Karpas-422 (cell line): ENCODE data around the gene C1orf159. TPM values are rescaled to one million over a fixed set of nuclear protein-coding genes. Genes with fewer than 3 reads are reported as not detected.
A peak's percentile ranks its signal among the peaks of the same experiment; 100 is the strongest.

Experiments
- DNase-seq: peaks from one replicate; pipeline ENCODE4 v3.0.0-alpha.2; 2015
- H2AFZ ChIP-seq: fragments of 200-600 bp; sonication (generic); 2 replicates; pipeline ENCODE4 v1.6.1; 2014; ENCODE audit warnings: antibody characterized with exemption, low read length, mixed read lengths
- H3K27ac ChIP-seq: fragments of 200-600 bp; sonication (generic); 2 replicates; pipeline ENCODE4 v1.5.1; 2014; ENCODE audit warnings: mild to moderate bottlenecking, low read length, moderate library complexity
- H3K27me3 ChIP-seq: fragments of 200-600 bp; sonication (generic); 2 replicates; pipeline ENCODE4 v1.6.1; 2014; ENCODE audit warnings: low read length, mixed read lengths
- H3K36me3 ChIP-seq: fragments of 200-600 bp; sonication (generic); 2 replicates; pipeline ENCODE4 v1.6.1; 2014; ENCODE audit warnings: low read length, mixed read lengths; ENCODE audit not compliant: insufficient read depth
- H3K4me1 ChIP-seq: fragments of 200-600 bp; sonication (generic); 2 replicates; pipeline ENCODE4 v1.6.1; 2014; ENCODE audit warnings: mild to moderate bottlenecking, low read length, mixed read lengths
- H3K4me2 ChIP-seq: fragments of 200-600 bp; sonication (generic); 2 replicates; pipeline ENCODE4 v1.6.1; 2014; ENCODE audit warnings: low read length, low read depth, mild to moderate bottlenecking; ENCODE audit not compliant: poor library complexity, severe bottlenecking
- H3K4me3 ChIP-seq: fragments of 200-600 bp; sonication (generic); 2 replicates; pipeline ENCODE4 v1.5.1; 2014; ENCODE audit warnings: mild to moderate bottlenecking, antibody characterized with exemption, low read length, mixed read lengths
- H3K79me2 ChIP-seq: fragments of 200-600 bp; sonication (generic); 2 replicates; pipeline ENCODE4 v1.6.1; 2014; ENCODE audit warnings: mild to moderate bottlenecking, low read length, mixed read lengths
- H3K9ac ChIP-seq: fragments of 200-600 bp; sonication (generic); 2 replicates; pipeline ENCODE4 v1.6.0; 2014; ENCODE audit warnings: low read length
- H3K9me2 ChIP-seq: fragments of 200-600 bp; sonication (generic), shearing (Covaris generic); replicated peaks from 2 replicates; pipeline ENCODE4 v1.6.0; 2014; ENCODE audit warnings: mild to moderate bottlenecking, low read length, moderate library complexity; ENCODE audit not compliant: insufficient read depth
- H3K9me3 ChIP-seq: fragments of 300-700, 200-600 bp; sonication (generic); 2 replicates; pipeline ENCODE4 v1.6.1; 2014; ENCODE audit warnings: low read length, mixed read lengths
- H4K20me1 ChIP-seq: fragments of 200-600 bp; sonication (generic); 2 replicates; pipeline ENCODE4 v1.6.1; 2014; ENCODE audit warnings: mild to moderate bottlenecking, antibody characterized with exemption, low read length, low read depth; ENCODE audit not compliant: insufficient read depth
- total RNA-seq: library from RNA; depleted of rRNA; stranded (reverse); fragments of >200 nt; shearing (Covaris generic); gene quantifications from 2 replicates; pipeline ENCODE4 v1.2.3, GENCODE V29; 2014; ENCODE audit warnings: low replicate concordance

Gene C1orf159
- total RNA-seq, 1 experiment from 2014 or later: 10.2 TPM

- DNase-seq: peak; percentile 92
- Histone ChIP-seq H3K4me3 (no peak overlapping the region), H3K9me3 (no peaks in the 10 kb centered on the region), H3K4me1 (peaks cover 5% of the 10 kb centered on the region), H3K79me2 (no peaks in the 10 kb centered on the region), H3K27me3 (no peaks in the 10 kb centered on the region), H4K20me1 (peaks cover 39% of the 10 kb centered on the region; the same call in 1 of the 2 replicates), H3K36me3 (no peaks in the 10 kb centered on the region), H3K9ac (no peak overlapping the region), H2AFZ (no peak overlapping the region), H3K4me2 (no peak overlapping the region), H3K9me2 (no peaks in the 10 kb centered on the region), H3K27ac (no peak overlapping the region)
Measured at GRCh38 chr1:1040004-1040991, 75.6 kb downstream of the C1orf159 start.

- Histone ChIP-seq H3K4me1 (peaks cover 5% of the 10 kb centered on the region), H3K9me3 (no peaks in the 10 kb centered on the region), H3K4me2 (no peak overlapping the region), H3K27ac (no peak overlapping the region), H4K20me1 (peaks cover 39% of the 10 kb centered on the region; the same call in 1 of the 2 replicates), H3K36me3 (no peaks in the 10 kb centered on the region), H3K27me3 (no peaks in the 10 kb centered on the region), H3K79me2 (no peaks in the 10 kb centered on the region), H2AFZ (no peak overlapping the region), H3K4me3 (no peak overlapping the region), H3K9me2 (no peaks in the 10 kb centered on the region), H3K9ac (no peak overlapping the region)
- no peak for DNase-seq
Measured at GRCh38 chr1:1039145-1039910, 76.6 kb downstream of the C1orf159 start.

- Histone ChIP-seq H3K4me1 (peaks cover 5% of the 10 kb centered on the region), H2AFZ (no peak overlapping the region), H3K9ac (no peak overlapping the region), H4K20me1 (peaks cover 39% of the 10 kb centered on the region; the same call in 1 of the 2 replicates), H3K9me3 (no peaks in the 10 kb centered on the region), H3K4me2 (no peak overlapping the region), H3K9me2 (no peaks in the 10 kb centered on the region), H3K36me3 (no peaks in the 10 kb centered on the region), H3K79me2 (no peaks in the 10 kb centered on the region), H3K4me3 (no peak overlapping the region), H3K27ac (no peak overlapping the region), H3K27me3 (no peaks in the 10 kb centered on the region)
- DNase-seq: no peak
Measured at GRCh38 chr1:1038694-1039093, 77.2 kb downstream of the C1orf159 start.

- Histone ChIP-seq H3K4me2 (no peak overlapping the region), H3K9me3 (no peaks in the 10 kb centered on the region), H3K9me2 (no peaks in the 10 kb centered on the region), H3K79me2 (no peaks in the 10 kb centered on the region), H4K20me1 (peaks cover 40% of the 10 kb centered on the region; the same call in 1 of the 2 replicates), H3K27ac (no peak overlapping the region), H3K4me1 (peaks cover 11% of the 10 kb centered on the region), H3K9ac (no peak overlapping the region), H2AFZ (no peak overlapping the region), H3K4me3 (no peak overlapping the region), H3K27me3 (no peaks in the 10 kb centered on the region), H3K36me3 (no peaks in the 10 kb centered on the region)
- DNase-seq: peak; percentile 55
Measured at GRCh38 chr1:1037366-1038327, 78.2 kb downstream of the C1orf159 start.

- Histone ChIP-seq H3K27ac (no peak overlapping the region), H3K4me2 (no peak overlapping the region), H3K9ac (no peak overlapping the region), H3K79me2 (no peaks in the 10 kb centered on the region), H3K9me2 (no peaks in the 10 kb centered on the region), H3K4me3 (no peak overlapping the region), H2AFZ (no peak overlapping the region), H3K9me3 (no peaks in the 10 kb centered on the region), H3K36me3 (no peaks in the 10 kb centered on the region), H3K4me1 (peaks cover 16% of the 10 kb centered on the region), H4K20me1 (peaks cover 50% of the 10 kb centered on the region; the same call in 1 of the 2 replicates), H3K27me3 (no peaks in the 10 kb centered on the region)
- no peak for DNase-seq
Measured at GRCh38 chr1:1035291-1035943, 80.5 kb downstream of the C1orf159 start.

- H3K36me3 ChIP-seq: no peaks in the 10 kb centered on the region
- H2AFZ ChIP-seq: no peak overlapping the region
- no peaks in the 10 kb centered on the region for H3K9me2 ChIP-seq
- H3K9ac ChIP-seq: no peak overlapping the region
- no peak for DNase-seq
- H3K4me3 ChIP-seq: no peak overlapping the region
- peaks cover 43% of the 10 kb centered on the region; the same call in 1 of the 2 replicates for H4K20me1 ChIP-seq
- H3K27ac ChIP-seq: no peak overlapping the region
- H3K4me2 ChIP-seq: no peak overlapping the region
- H3K9me3 ChIP-seq: no peaks in the 10 kb centered on the region
- H3K79me2 ChIP-seq: no peaks in the 10 kb centered on the region
- H3K4me1 ChIP-seq: peaks cover 14% of the 10 kb centered on the region
- H3K27me3 ChIP-seq: no peaks in the 10 kb centered on the region
Measured at GRCh38 chr1:1034439-1034781, 81.5 kb downstream of the C1orf159 start.

- no peaks in the 10 kb centered on the region for H3K36me3 ChIP-seq
- H3K9me3 ChIP-seq: no peaks in the 10 kb centered on the region
- H3K4me3 ChIP-seq: no peak overlapping the region
- H3K27ac ChIP-seq: no peak overlapping the region
- DNase-seq: no peak
- peaks cover 40% of the 10 kb centered on the region; the same call in 1 of the 2 replicates for H4K20me1 ChIP-seq
- no peak overlapping the region for H2AFZ ChIP-seq
- no peaks in the 10 kb centered on the region for H3K27me3 ChIP-seq
- peaks cover 14% of the 10 kb centered on the region for H3K4me1 ChIP-seq
- H3K79me2 ChIP-seq: no peaks in the 10 kb centered on the region
- H3K9ac ChIP-seq: no peak overlapping the region
- H3K4me2 ChIP-seq: no peak overlapping the region
- no peaks in the 10 kb centered on the region for H3K9me2 ChIP-seq
Measured at GRCh38 chr1:1033731-1034438, 82.0 kb downstream of the C1orf159 start.
